Right hindlimb (tissue), 1 donor: ENCODE results near the gene LILRB5.
"Not testable (repeated sequence)": the region's sequence is repeated elsewhere in the genome, so short reads cannot be mapped to it uniquely, and the experiment has no call there.

Source experiments
- DNase-seq: peaks from one replicate; pipeline ENCODE4 v3.0.0-alpha.2; 2018

Gene LILRB5

GRCh38 chr19:54274516-54274915 lies 17.4 kb upstream of the LILRB5 start:
- DNase-seq, result not testable (repeated sequence)

GRCh38 chr19:54273821-54274220 lies 16.7 kb upstream of the LILRB5 start:
- no peak for DNase-seq

GRCh38 chr19:54272181-54272580 lies 15.1 kb upstream of the LILRB5 start:
- not testable (repeated sequence) for DNase-seq

- not testable (repeated sequence) for DNase-seq
Measured at GRCh38 chr19:54271587-54271986, 14.5 kb upstream of the LILRB5 start.

- no peak for DNase-seq
Measured at GRCh38 chr19:54271106-54271505, 14.0 kb upstream of the LILRB5 start.

DNA sequence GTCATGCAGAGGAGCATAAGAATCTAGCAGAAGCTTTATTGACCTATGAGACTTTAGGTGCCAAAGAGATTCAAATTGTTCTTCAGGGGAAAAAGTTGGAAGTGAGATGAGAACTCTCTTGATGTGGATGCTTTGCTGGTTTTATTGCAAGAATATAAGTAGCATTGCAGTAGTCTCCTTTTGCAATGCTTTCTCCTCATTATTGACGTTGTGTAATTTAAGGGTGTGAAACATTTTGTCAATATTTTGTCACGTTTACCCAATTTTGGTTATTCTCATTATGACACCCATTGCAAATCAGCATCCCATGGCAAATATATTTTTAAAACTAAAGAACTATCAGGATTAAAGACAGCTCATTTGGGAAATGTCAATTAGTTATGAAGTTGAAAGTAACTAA lies 11.9 kb upstream of the LILRB5 start:
- DNase-seq, result no peak

DNA sequence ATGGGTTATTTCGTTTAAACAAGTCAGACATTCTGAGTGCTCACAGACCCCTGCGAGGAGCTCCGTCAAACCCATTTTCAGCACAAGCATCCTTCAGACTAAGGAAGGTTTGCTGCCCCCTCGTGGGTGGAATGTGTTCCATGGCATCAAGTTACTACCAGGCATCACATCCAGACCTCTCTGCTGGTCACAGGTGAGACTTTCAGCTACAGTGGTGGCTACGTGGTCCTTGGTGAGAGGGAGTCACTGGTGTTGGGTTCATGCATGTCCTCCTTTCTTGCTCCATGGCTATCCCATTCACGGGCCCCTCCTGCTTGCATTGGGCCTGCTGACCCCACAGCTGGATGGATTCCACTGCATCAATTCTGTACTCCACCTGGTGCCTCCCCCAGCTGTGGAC lies 9.1 kb upstream of the LILRB5 start:
- peak; percentile 71 for DNase-seq

DNA sequence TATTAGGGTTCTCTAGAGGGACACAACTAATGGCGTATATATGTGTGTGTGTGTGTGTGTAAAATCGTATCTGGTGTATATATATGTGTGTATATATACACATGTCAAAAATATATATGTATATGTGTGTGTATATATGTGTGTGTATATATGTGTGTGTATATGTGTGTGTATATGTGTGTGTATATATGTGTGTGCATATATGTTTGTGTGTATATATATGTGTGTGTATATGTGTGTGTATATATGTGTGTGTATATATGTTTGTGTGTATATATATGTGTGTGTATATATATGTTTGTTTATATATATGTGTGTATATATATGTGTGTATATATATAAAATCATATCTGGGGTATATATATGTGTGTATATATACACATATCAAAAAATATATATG lies 5.4 kb upstream of the LILRB5 start:
- DNase-seq, result no peak

DNA sequence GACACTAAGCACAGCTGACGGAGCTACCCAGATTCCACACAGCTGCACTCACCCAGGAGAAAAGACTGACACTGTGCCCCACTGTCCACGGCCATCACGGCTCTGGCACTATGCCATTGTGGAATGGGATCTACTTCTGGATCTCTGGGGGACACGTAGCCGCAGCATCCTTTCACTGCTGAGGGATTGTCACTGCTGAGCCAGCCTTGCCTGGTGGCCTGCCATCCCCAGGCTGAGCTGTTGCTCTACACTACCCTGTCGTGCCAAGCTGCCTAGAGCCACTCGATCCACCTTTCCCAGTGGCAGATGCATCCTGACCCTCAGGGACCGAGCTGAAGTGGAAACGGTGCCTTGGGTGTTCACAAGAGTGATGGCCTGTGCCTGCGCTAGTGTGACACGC lies 5.0 kb upstream of the LILRB5 start:
- no peak for DNase-seq

- DNase-seq, result no peak
Measured at GRCh38 chr19:54256250-54257115, 590 bp downstream of the LILRB5 start.

DNA sequence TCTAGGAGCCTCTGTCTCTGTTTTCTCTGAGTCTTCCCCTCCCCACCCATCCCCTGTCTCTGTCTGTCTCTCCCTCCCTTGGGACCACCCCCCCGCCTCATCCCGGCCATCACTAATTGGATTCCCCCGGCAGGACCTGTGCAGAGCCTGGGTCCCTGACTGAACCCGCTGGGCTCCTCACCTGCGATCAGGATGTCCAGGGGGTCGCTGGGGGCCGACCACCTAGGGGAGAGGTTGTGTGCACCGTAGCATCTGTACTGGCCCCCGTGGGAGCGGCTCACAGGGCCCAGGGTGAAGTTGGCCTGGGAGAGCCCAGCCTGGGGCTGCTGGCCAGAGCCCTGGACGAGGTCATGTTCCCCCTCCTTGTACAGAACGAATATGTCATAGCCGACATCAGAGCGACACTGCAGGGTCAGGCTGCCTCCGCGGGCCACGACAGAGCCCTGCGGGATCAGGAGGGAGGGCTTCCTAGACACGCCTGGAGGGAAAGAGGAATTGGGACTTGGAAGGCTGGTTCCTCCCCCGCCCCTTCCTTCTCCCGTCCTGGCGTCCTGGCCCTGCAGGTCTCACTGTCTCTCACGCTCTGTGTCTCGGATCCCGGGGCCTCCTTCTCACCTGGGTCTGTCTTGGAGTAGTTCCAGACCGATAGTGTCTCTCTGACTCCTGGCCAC lies 1.8 kb downstream of the LILRB5 start:
- no peak for DNase-seq

GRCh38 chr19:54254195-54254906 lies 2.7 kb downstream of the LILRB5 start:
- no peak for DNase-seq

- no peak for DNase-seq
Measured at GRCh38 chr19:54253331-54254194, 3.5 kb downstream of the LILRB5 start.

- DNase-seq, result no peak
Measured at GRCh38 chr19:54252845-54253244, 4.2 kb downstream of the LILRB5 start.

DNA sequence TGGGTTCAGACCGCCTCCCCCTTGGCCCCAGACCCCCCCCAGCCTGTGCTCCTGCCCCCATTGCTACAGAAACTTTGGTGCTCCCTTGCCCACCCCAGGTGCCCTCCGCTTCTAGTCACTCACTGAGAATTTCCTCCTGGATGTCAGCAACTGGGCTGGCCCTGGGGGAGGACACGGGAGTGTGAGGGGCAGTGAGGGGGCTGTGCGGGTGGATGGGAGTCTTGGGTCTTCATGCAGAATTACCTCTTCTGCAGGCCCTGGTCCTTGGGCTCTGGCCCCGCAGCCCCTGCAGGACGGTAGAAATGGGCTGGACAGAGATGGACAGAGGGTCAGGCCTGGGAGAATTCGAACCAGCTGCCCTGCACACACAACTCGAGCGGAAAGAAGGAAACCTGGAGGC lies 4.8 kb downstream of the LILRB5 start:
- DNase-seq, result no peak

- DNase-seq, result no peak
Measured at GRCh38 chr19:54248016-54248601, 9.0 kb downstream of the LILRB5 start.

DNA sequence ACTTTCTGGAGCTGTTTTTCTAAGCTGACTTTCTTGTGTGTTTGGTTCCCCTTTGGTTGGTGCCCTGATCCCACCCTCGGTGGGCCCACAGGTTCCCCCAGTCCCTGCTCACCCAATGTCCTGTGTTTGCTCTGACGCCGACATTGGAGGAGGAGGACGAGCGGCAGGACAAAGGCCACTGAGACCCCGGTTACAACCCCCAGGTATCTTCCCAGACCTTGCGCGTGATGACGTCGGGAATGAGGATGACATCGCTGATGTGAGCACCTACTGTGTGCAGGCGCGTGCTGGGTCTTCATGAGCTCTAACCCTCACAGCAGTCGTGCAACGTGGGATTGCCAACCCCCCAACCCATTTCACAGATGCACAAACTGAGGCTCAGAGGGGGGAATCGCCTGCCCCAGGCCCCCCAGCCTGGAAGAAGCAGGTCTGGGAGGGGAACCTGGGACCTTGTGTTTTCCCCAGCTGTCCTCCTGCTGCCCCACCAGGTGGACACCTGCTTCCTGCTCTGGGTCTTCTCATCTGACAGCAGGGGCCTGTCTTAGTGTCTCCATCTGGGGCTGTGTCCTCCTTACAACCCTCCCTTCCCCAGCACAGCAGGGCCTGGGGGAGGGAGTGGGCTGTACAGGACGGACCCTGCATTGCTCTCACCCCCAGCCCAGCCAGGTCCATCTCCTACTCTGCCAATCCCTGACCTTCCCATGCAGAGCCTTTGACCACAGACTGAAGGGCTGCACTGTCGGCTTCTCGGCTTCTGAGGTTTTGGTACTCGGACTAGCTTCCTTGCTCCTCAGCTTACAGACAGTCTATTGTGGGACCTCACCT lies 9.8 kb downstream of the LILRB5 start:
- DNase-seq, result no peak

- DNase-seq, result no peak
Measured at GRCh38 chr19:54245936-54246335, 11.1 kb downstream of the LILRB5 start.

- not testable (repeated sequence) for DNase-seq
Measured at GRCh38 chr19:54243809-54244208, 13.3 kb downstream of the LILRB5 start.

DNA sequence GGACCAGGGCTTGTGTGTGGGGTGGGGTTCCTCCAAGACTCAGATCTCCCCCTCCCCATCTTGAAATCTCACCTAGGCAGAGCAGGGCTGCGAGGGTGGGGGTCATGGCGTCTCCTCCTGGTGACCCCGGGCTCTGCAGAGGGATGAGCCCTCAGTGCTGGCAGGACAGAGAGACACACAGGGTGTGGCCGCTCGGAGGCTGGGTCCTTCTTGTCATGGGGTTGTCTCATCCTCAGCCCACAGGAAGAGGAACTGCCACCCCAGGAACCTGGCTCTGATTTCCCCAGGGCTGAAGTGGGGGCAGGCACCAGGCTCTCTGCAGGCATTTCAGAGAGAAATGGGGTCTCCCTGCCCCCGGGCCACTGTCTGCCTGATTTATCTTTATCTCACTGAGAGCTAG lies 14.4 kb downstream of the LILRB5 start, which contains the start of gene LILRA6:
Gene LILRA6, minus strand, starts transcription at position 145 of the 400 bp plus-strand sequence.
- not testable (repeated sequence) for DNase-seq

- DNase-seq, result not testable (repeated sequence)
Measured at GRCh38 chr19:54242234-54242633, 14.8 kb downstream of the LILRB5 start.
